Ishikawa (cell line): ENCODE results near the gene ASIC2.

ENCODE experiments used
- CEBPB ChIP-seq: IDR thresholded peaks from 2 replicates; pipeline ENCODE4 v1.6.1; 2012
- CREB1 ChIP-seq: IDR thresholded peaks from 2 replicates; pipeline ENCODE4 v1.6.1; 2012; ENCODE audit warnings: low read depth
- EGR1 ChIP-seq: IDR thresholded peaks from 2 replicates; pipeline ENCODE4 v1.6.1; 2012
- EP300 ChIP-seq: IDR thresholded peaks from 2 replicates; pipeline ENCODE4 v1.6.1; 2012; ENCODE audit warnings: borderline replicate concordance
- FOXM1 ChIP-seq: IDR thresholded peaks from 2 replicates; pipeline ENCODE4 v1.6.1; 2012; ENCODE audit warnings: low read depth, borderline replicate concordance
- NFIC ChIP-seq: IDR thresholded peaks from 2 replicates; pipeline ENCODE4 v1.6.1; 2012
- RAD21 ChIP-seq: IDR thresholded peaks from 2 replicates; pipeline ENCODE4 v1.6.1; 2012; ENCODE audit warnings: low read depth
- REST ChIP-seq: IDR thresholded peaks from 2 replicates; pipeline ENCODE4 v1.6.1; 2012; ENCODE audit warnings: low read depth, mild to moderate bottlenecking
- TAF1 ChIP-seq: IDR thresholded peaks from 2 replicates; pipeline ENCODE4 v1.6.1; 2012; ENCODE audit warnings: low read depth, mild to moderate bottlenecking
- TCF12 ChIP-seq: IDR thresholded peaks from 2 replicates; pipeline ENCODE4 v1.6.1; 2012; ENCODE audit warnings: low read depth
- TEAD4 ChIP-seq: IDR thresholded peaks from 2 replicates; pipeline ENCODE4 v1.6.1; 2012
- YY1 ChIP-seq: IDR thresholded peaks from 2 replicates; pipeline ENCODE4 v1.6.1; 2012; ENCODE audit warnings: low read depth
- ZBTB7A ChIP-seq: IDR thresholded peaks from 2 replicates; pipeline ENCODE4 v1.6.1; 2012; ENCODE audit warnings: low read depth
- TF ChIP-seq, protein P1 (sequence below): IDR thresholded peaks from 2 replicates; pipeline ENCODE4 v1.6.1; 2012
- TF ChIP-seq, protein P2 (sequence below): IDR thresholded peaks from 2 replicates; pipeline ENCODE4 v1.6.1; 2012

The ASIC2 gene

DNA sequence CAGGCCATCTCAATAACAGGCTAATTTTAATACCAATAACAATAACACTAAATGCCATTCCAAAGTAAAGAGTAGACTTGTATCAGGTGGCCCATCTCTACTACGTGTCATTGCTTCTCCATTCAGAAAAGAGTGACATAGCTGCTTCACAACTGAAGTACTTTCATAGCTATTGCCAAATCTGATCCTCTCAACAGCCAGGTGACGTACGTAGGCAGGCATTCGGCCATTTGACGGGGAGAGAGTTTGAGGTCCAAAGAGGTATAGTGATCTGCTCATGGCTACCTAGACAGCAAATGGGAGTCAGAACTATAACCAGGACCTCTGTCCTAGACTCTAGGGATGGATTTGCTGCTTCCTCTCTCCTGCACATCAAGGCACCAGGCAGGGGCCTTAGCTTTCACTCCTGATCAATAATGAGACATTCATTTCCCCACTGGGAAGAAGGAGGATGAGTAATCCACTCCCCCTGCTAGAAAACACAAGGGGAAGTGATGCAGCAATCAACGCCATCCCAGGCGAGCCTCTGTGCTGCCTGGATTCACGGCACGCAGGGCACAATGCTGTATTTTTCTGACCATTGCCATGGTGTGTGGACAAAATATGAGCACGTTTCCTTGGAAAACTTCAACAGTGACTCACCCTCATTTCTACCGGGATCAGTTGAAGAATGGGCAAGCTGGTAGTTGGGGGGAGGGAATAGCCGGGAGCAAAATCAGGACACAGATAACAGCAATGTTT is 220.5 kb downstream of the ASIC2 start:
- no peak for TF ChIP-seq TEAD4
- no peak for TF ChIP-seq TCF12
- no peak for TF ChIP-seq YY1
- no peak for TF ChIP-seq CREB1

GRCh38 chr17:33071656-33072055 is 221.4 kb downstream of the ASIC2 start:
- TF ChIP-seq TCF12 (no peak), ZBTB7A (no peak), CREB1 (no peak), TAF1 (no peak), FOXM1 (no peak), TEAD4 (no peak), CEBPB (no peak), NFIC (no peak), EP300 (no peak), EGR1 (no peak), RAD21 (no peak), REST (no peak), YY1 (no peak)
- TF ChIP-seq, protein P1, sequence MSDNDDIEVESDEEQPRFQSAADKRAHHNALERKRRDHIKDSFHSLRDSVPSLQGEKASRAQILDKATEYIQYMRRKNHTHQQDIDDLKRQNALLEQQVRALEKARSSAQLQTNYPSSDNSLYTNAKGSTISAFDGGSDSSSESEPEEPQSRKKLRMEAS: no peak
- TF ChIP-seq, protein P2, sequence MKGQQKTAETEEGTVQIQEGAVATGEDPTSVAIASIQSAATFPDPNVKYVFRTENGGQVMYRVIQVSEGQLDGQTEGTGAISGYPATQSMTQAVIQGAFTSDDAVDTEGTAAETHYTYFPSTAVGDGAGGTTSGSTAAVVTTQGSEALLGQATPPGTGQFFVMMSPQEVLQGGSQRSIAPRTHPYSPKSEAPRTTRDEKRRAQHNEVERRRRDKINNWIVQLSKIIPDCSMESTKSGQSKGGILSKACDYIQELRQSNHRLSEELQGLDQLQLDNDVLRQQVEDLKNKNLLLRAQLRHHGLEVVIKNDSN: no peak

- TF ChIP-seq YY1: no peak
- TF ChIP-seq EGR1: no peak
- TF ChIP-seq, protein P1: no peak
- TF ChIP-seq TAF1: no peak
- no peak for TF ChIP-seq NFIC
- no peak for TF ChIP-seq REST
- TF ChIP-seq, protein P2: no peak
- TF ChIP-seq EP300: no peak
- TF ChIP-seq TCF12: no peak
- TF ChIP-seq CREB1: no peak
- no peak for TF ChIP-seq ZBTB7A
- TF ChIP-seq TEAD4: no peak
- TF ChIP-seq CEBPB: no peak
Measured at GRCh38 chr17:33057564-33057963, 235.5 kb downstream of the ASIC2 start.

DNA sequence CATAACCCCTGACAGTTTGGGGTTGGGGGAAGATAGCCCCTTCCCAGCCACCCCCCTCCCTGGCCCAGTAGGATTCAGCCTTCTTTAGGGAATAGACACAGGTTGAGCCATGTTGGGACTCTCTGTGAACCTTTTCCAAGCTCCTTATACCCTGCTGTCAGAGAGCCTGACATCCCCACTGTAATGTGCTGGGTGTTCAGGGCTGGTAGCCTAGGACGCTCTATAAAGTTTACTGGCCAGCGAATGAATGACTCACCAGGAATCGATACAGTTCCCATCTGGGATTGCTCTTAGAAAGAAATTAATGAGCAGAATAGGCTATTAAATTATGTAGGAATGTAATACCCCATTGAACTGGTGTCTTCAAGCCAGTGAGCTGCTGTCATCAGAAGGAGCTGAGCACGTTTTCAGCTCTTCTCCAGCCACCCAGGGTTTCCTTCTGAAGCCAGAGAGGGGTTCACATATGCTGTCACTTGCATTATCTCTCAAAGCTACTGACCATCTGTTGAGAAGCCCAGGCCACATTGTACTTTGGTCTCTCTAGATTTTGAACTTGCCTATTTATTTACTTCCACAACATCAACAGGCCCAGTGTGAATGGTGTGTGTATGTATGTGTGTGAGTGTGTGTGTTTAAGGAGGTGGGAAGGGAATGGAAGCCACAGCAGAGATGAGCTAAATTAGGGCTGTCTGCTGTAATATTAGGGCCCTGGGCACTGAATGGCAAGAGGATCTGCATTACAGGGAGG is 236.5 kb downstream of the ASIC2 start:
- no peak for TF ChIP-seq TAF1

GRCh38 chr17:33055746-33056145 is 237.3 kb downstream of the ASIC2 start:
- no peak for TF ChIP-seq NFIC
- no peak for TF ChIP-seq REST
- no peak for TF ChIP-seq ZBTB7A
- TF ChIP-seq YY1: no peak
- no peak for TF ChIP-seq CREB1
- TF ChIP-seq RAD21: no peak
- TF ChIP-seq EGR1: no peak
- no peak for TF ChIP-seq EP300
- TF ChIP-seq FOXM1: no peak
- no peak for TF ChIP-seq TCF12
- no peak for TF ChIP-seq TAF1
